ENCODE results near the gene PARP6. TPM values are rescaled to one million over a fixed set of nuclear protein-coding genes. Genes with fewer than 3 reads are reported as not detected.

Gene PARP6
- total and polyA plus RNA-seq, 4 donors, result 4.3 to 15.3 (median 9.3) TPM

DNA sequence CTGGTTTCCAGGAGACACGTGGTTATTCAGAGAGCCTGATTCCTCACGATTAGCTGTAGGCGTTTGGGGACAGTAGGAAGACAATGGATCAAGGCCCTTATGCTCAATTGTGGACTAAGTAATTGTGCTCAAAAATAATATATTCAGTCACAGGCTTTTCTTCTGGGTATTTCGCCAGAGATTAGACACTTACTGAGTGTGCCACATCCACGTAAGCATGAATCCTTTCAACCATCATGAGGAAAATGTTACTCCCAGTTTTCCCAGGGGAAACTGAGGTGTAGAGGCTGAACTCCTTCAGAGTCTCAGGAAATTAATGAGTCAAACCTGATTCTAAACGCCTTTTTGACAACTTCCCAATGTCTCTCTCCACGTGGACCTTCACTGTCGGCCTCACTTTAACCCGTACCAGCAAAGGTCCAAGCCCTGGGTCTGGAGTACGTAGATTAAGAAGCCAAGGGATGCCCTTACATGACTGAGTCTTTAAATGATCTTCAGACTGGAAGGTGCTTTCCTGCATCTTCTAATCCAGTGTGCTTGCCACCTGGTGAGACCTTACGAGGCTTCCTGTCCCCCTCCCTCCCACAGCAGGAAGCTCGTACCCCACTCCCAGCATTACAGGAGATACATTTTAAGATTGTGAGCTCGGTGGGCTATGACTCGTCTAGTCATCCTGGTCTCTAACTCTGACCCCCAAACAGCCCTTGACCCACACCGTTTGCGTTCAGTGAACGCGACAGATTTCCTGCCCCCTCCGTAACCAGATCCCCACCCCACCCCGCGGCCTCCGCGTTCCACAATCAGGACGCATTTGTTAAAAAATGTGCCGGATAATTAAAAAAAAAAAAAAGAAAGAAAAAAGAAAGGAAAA is 43.0 kb downstream of the PARP6 start:
- H3K4me3 ChIP-seq (ENCODE audit: low read depth in 1 of 3, low read length in 3 of 3), result peak overlapping the region in 2 of 3 donors; percentile 47 to 65
- WGBS, result 34% methylated on average over 25 of the region's 25 CpGs
- H3K27me3 ChIP-seq (ENCODE audit: control insufficient read depth in 4 of 4, insufficient read depth in 4 of 4, low read length in 3 of 4), result no peaks in the 10 kb centered on the region
- no peak for DNase-seq (ENCODE audit: low spot score)
- peak overlapping the region; percentile 6 to 37 for H3K9ac ChIP-seq (ENCODE audit: low read depth in 1 of 2, low read length in 2 of 2)
- H3K36me3 ChIP-seq (ENCODE audit: control insufficient read depth in 4 of 4, insufficient read depth in 3 of 4, low read depth in 1 of 4, low read length in 3 of 4), result no peaks in the 10 kb centered on the region
- H3K27ac ChIP-seq (ENCODE audit: low read depth in 1 of 2, low read length in 2 of 2), result peak overlapping the region; percentile 90 to 93
- no peaks in the 10 kb centered on the region for H3K9me3 ChIP-seq (ENCODE audit: control insufficient read depth in 4 of 4, low read length in 3 of 4)
- TF ChIP-seq YY1 (IDR thresholded peaks at IDR 0.05) (no peak), HNF4G (IDR thresholded peaks at IDR 0.05) (no peak), GABPA (IDR thresholded peaks at IDR 0.05 in 1 of 2, conservative IDR thresholded peaks at IDR 0.05 in 1 of 2) (no peak), CTCF (IDR thresholded peaks at IDR 0.05; ENCODE audit: low read depth, low read length, missing input control) (no peak), FOXA2 (IDR thresholded peaks at IDR 0.05) (no peak), FOXA1 (IDR thresholded peaks at IDR 0.05) (no peak), RAD21 (IDR thresholded peaks at IDR 0.05) (no peak), ZBTB33 (IDR thresholded peaks at IDR 0.05) (no peak), JUND (IDR thresholded peaks at IDR 0.05) (no peak), TAF1 (conservative IDR thresholded peaks at IDR 0.05) (no peak), EGR1 (IDR thresholded peaks at IDR 0.05; ENCODE audit: low read depth in 2 of 2) (no peak), SP1 (IDR thresholded peaks at IDR 0.05) (no peak), HNF4A (conservative IDR thresholded peaks at IDR 0.05) (no peak)
- TF ChIP-seq, protein P1, sequence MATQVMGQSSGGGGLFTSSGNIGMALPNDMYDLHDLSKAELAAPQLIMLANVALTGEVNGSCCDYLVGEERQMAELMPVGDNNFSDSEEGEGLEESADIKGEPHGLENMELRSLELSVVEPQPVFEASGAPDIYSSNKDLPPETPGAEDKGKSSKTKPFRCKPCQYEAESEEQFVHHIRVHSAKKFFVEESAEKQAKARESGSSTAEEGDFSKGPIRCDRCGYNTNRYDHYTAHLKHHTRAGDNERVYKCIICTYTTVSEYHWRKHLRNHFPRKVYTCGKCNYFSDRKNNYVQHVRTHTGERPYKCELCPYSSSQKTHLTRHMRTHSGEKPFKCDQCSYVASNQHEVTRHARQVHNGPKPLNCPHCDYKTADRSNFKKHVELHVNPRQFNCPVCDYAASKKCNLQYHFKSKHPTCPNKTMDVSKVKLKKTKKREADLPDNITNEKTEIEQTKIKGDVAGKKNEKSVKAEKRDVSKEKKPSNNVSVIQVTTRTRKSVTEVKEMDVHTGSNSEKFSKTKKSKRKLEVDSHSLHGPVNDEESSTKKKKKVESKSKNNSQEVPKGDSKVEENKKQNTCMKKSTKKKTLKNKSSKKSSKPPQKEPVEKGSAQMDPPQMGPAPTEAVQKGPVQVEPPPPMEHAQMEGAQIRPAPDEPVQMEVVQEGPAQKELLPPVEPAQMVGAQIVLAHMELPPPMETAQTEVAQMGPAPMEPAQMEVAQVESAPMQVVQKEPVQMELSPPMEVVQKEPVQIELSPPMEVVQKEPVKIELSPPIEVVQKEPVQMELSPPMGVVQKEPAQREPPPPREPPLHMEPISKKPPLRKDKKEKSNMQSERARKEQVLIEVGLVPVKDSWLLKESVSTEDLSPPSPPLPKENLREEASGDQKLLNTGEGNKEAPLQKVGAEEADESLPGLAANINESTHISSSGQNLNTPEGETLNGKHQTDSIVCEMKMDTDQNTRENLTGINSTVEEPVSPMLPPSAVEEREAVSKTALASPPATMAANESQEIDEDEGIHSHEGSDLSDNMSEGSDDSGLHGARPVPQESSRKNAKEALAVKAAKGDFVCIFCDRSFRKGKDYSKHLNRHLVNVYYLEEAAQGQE (IDR thresholded peaks at IDR 0.05), result no peak
- H3K4me1 ChIP-seq (ENCODE audit: control insufficient read depth in 4 of 4, insufficient read depth in 4 of 4, low read length in 3 of 4), result peaks cover 4 to 20% (median 14%) of the 10 kb centered on the region in 4 donors

GRCh38 chr15:72227720-72228119 is 44.6 kb downstream of the PARP6 start:
- WGBS, result 76% methylated on average over 4 of the region's 4 CpGs
- H3K27me3 ChIP-seq (ENCODE audit: control insufficient read depth in 4 of 4, insufficient read depth in 4 of 4, low read length in 3 of 4), result no peaks in the 10 kb centered on the region
- H3K9ac ChIP-seq (ENCODE audit: low read depth in 1 of 2, low read length in 2 of 2), result no peak overlapping the region
- DNase-seq (ENCODE audit: low spot score), result no peak
- H3K4me3 ChIP-seq (ENCODE audit: low read depth in 1 of 3, low read length in 3 of 3), result no peak overlapping the region
- peaks cover 4 to 20% (median 14%) of the 10 kb centered on the region in 4 donors for H3K4me1 ChIP-seq (ENCODE audit: control insufficient read depth in 4 of 4, insufficient read depth in 4 of 4, low read length in 3 of 4)
- no peaks in the 10 kb centered on the region for H3K36me3 ChIP-seq (ENCODE audit: control insufficient read depth in 4 of 4, insufficient read depth in 3 of 4, low read depth in 1 of 4, low read length in 3 of 4)
- no peaks in the 10 kb centered on the region for H3K9me3 ChIP-seq (ENCODE audit: control insufficient read depth in 4 of 4, low read length in 3 of 4)
- peak overlapping the region in 1 of 2 donors; percentile 28 for H3K27ac ChIP-seq (ENCODE audit: low read depth in 1 of 2, low read length in 2 of 2)
- TF ChIP-seq TAF1 (conservative IDR thresholded peaks at IDR 0.05) (no peak), RAD21 (IDR thresholded peaks at IDR 0.05) (no peak), EGR1 (IDR thresholded peaks at IDR 0.05; ENCODE audit: low read depth in 2 of 2) (no peak), HNF4A (conservative IDR thresholded peaks at IDR 0.05) (no peak), GABPA (IDR thresholded peaks at IDR 0.05 in 1 of 2, conservative IDR thresholded peaks at IDR 0.05 in 1 of 2) (no peak), HNF4G (IDR thresholded peaks at IDR 0.05) (no peak), SP1 (IDR thresholded peaks at IDR 0.05) (no peak), MAX (IDR thresholded peaks at IDR 0.05) (no peak), CTCF (IDR thresholded peaks at IDR 0.05; ENCODE audit: low read depth, low read length, missing input control) (no peak), JUND (IDR thresholded peaks at IDR 0.05) (no peak), FOXA1 (IDR thresholded peaks at IDR 0.05) (no peak), YY1 (IDR thresholded peaks at IDR 0.05) (no peak)
- TF ChIP-seq, protein P1 (IDR thresholded peaks at IDR 0.05), result no peak

Measured in liver (tissue), 9 donors.